ENCODE measurements around the gene RPL13. TPM values are rescaled to one million over a fixed set of nuclear protein-coding genes. Genes with fewer than 3 reads are reported as not detected.

The RPL13 gene
- total RNA-seq, 1 donor from 2014 or later, result 17,833 TPM

GRCh38 chr16:89582614-89583196, 22.2 kb downstream of the RPL13 start:
- no peak for TF ChIP-seq CTCF (IDR thresholded peaks at IDR 0.05; ENCODE audit: insufficient read depth, low read length, poor library complexity, severe bottlenecking)
- DNase-seq (ENCODE audit: low read depth), result no peak
- Histone ChIP-seq H3K27me3 (ENCODE audit: control insufficient read depth, insufficient read depth, low read length) (no peaks in the 10 kb centered on the region), H3K36me3 (ENCODE audit: control insufficient read depth, insufficient read depth, low read length) (no peaks in the 10 kb centered on the region), H3K4me3 (ENCODE audit: low read depth, low read length) (no peak overlapping the region)

- no peak for TF ChIP-seq CTCF (IDR thresholded peaks at IDR 0.05; ENCODE audit: insufficient read depth, low read length, poor library complexity, severe bottlenecking)
- H3K4me3 ChIP-seq (ENCODE audit: low read depth, low read length), result no peak overlapping the region
- H3K36me3 ChIP-seq (ENCODE audit: control insufficient read depth, insufficient read depth, low read length), result no peaks in the 10 kb centered on the region
- no peak for DNase-seq (ENCODE audit: low read depth)
- H3K27me3 ChIP-seq (ENCODE audit: control insufficient read depth, insufficient read depth, low read length), result no peaks in the 10 kb centered on the region
Observed at GRCh38 chr16:89583197-89583894, 22.9 kb downstream of the RPL13 start.

GRCh38 chr16:89583895-89584644, 23.6 kb downstream of the RPL13 start:
- H3K4me3 ChIP-seq (ENCODE audit: low read depth, low read length), result no peak overlapping the region
- DNase-seq (ENCODE audit: low read depth), result no peak
- H3K27me3 ChIP-seq (ENCODE audit: control insufficient read depth, insufficient read depth, low read length), result no peaks in the 10 kb centered on the region
- TF ChIP-seq CTCF (IDR thresholded peaks at IDR 0.05; ENCODE audit: insufficient read depth, low read length, poor library complexity, severe bottlenecking), result no peak
- H3K36me3 ChIP-seq (ENCODE audit: control insufficient read depth, insufficient read depth, low read length), result no peaks in the 10 kb centered on the region

- DNase-seq (ENCODE audit: low read depth), result no peak
- TF ChIP-seq CTCF (IDR thresholded peaks at IDR 0.05; ENCODE audit: insufficient read depth, low read length, poor library complexity, severe bottlenecking), result no peak
- no peaks in the 10 kb centered on the region for H3K27me3 ChIP-seq (ENCODE audit: control insufficient read depth, insufficient read depth, low read length)
- H3K4me3 ChIP-seq (ENCODE audit: low read depth, low read length), result no peak overlapping the region
- H3K36me3 ChIP-seq (ENCODE audit: control insufficient read depth, insufficient read depth, low read length), result no peaks in the 10 kb centered on the region
Observed at GRCh38 chr16:89584768-89585549, 24.5 kb downstream of the RPL13 start.

GRCh38 chr16:89586218-89586617, 25.7 kb downstream of the RPL13 start:
- no peak for DNase-seq (ENCODE audit: low read depth)
- Histone ChIP-seq H3K27me3 (ENCODE audit: control insufficient read depth, insufficient read depth, low read length) (no peaks in the 10 kb centered on the region), H3K36me3 (ENCODE audit: control insufficient read depth, insufficient read depth, low read length) (no peaks in the 10 kb centered on the region), H3K4me3 (ENCODE audit: low read depth, low read length) (no peak overlapping the region)
- TF ChIP-seq CTCF (IDR thresholded peaks at IDR 0.05; ENCODE audit: insufficient read depth, low read length, poor library complexity, severe bottlenecking), result no peak
